ENCODE measurements around the gene MLF2. TPM values are rescaled to one million over a fixed set of nuclear protein-coding genes. Genes with fewer than 3 reads are reported as not detected.
A peak's percentile ranks its signal among the peaks of the same experiment; 100 is the strongest.

Gene MLF2
- total RNA-seq, 1 donor from 2014 or later: 120 TPM

- DNase-seq (ENCODE audit: low spot score): no peak
- H3K9me3 ChIP-seq (ENCODE audit: low read depth): no peaks in the 10 kb centered on the region
- H3K27ac ChIP-seq: no peak overlapping the region
- Mint-ChIP-seq H3K4me1 (peaks cover 38% of the 10 kb centered on the region), H3K27ac (peak overlapping the region; percentile 57), H3K36me3 (peaks cover 13% of the 10 kb centered on the region), H3K27me3 (ENCODE audit: insufficient read depth, low read depth) (peaks cover 14% of the 10 kb centered on the region), H3K9me3 (no peaks in the 10 kb centered on the region), H3K4me3 (no peak overlapping the region)
- H3K79me2 ChIP-seq (ENCODE audit: low read depth): no peaks in the 10 kb centered on the region
- TF ChIP-seq EZH2phosphoT487 (IDR thresholded peaks at IDR 0.05) (no peak), EZH2 (IDR thresholded peaks at IDR 0.05) (no peak), CTCF (IDR thresholded peaks at IDR 0.05) (no peak)
- no peak overlapping the region for H3K9ac ChIP-seq
- H3K36me3 ChIP-seq: no peaks in the 10 kb centered on the region
- no peaks in the 10 kb centered on the region for H3K27me3 ChIP-seq
- no peak overlapping the region for H3K4me3 ChIP-seq
- no peak overlapping the region for H2AFZ ChIP-seq (replicated peaks)
- peaks cover 40% of the 10 kb centered on the region for H3K4me1 ChIP-seq
- H3K4me2 ChIP-seq: no peak overlapping the region
- peaks cover 30% of the 10 kb centered on the region for H3F3A ChIP-seq (ENCODE audit: low read depth)
- H4K20me1 ChIP-seq (ENCODE audit: low read depth): no peaks in the 10 kb centered on the region
Observed at GRCh38 chr12:6780573-6780972, 27.6 kb upstream of the MLF2 start.

GRCh38 chr12:6779708-6780432, 26.9 kb upstream of the MLF2 start:
- H3K27me3 Mint-ChIP-seq (ENCODE audit: insufficient read depth, low read depth): peaks cover 19% of the 10 kb centered on the region
- Histone ChIP-seq H3K9me3 (ENCODE audit: low read depth) (no peaks in the 10 kb centered on the region), H3K4me3 (no peak overlapping the region), H4K20me1 (ENCODE audit: low read depth) (no peaks in the 10 kb centered on the region), H3K4me1 (peaks cover 40% of the 10 kb centered on the region), H2AFZ (replicated peaks) (no peak overlapping the region), H3K9ac (no peak overlapping the region), H3K27me3 (no peaks in the 10 kb centered on the region), H3K79me2 (ENCODE audit: low read depth) (no peaks in the 10 kb centered on the region), H3K27ac (peak overlapping the region; percentile 24), H3K36me3 (no peaks in the 10 kb centered on the region), H3K4me2 (peak overlapping the region; percentile 80), H3F3A (ENCODE audit: low read depth) (peaks cover 30% of the 10 kb centered on the region)
- H3K4me1 Mint-ChIP-seq: peaks cover 39% of the 10 kb centered on the region
- no peak for DNase-seq (ENCODE audit: low spot score)
- H3K4me3 Mint-ChIP-seq: no peak overlapping the region
- H3K9me3 Mint-ChIP-seq: no peaks in the 10 kb centered on the region
- TF ChIP-seq EZH2 (IDR thresholded peaks at IDR 0.05): no peak
- peaks cover 18% of the 10 kb centered on the region for H3K36me3 Mint-ChIP-seq
- H3K27ac Mint-ChIP-seq: peak overlapping the region; percentile 98

GRCh38 chr12:6778574-6779550, 25.9 kb upstream of the MLF2 start:
- Histone ChIP-seq H3F3A (ENCODE audit: low read depth) (peaks cover 30% of the 10 kb centered on the region), H3K9me3 (ENCODE audit: low read depth) (no peaks in the 10 kb centered on the region), H3K9ac (no peak overlapping the region), H3K27me3 (peaks cover 4% of the 10 kb centered on the region), H3K4me1 (peaks cover 41% of the 10 kb centered on the region), H3K4me3 (peak overlapping the region; percentile 37), H2AFZ (replicated peaks) (peak overlapping the region; percentile 26), H3K79me2 (ENCODE audit: low read depth) (no peaks in the 10 kb centered on the region), H3K4me2 (peak overlapping the region; percentile 80), H3K36me3 (no peaks in the 10 kb centered on the region), H3K27ac (peak overlapping the region; percentile 35), H4K20me1 (ENCODE audit: low read depth) (peaks cover 3% of the 10 kb centered on the region)
- Mint-ChIP-seq H3K27ac (peak overlapping the region; percentile 98), H3K4me1 (peaks cover 43% of the 10 kb centered on the region), H3K4me3 (peak overlapping the region; percentile 84), H3K9me3 (no peaks in the 10 kb centered on the region), H3K36me3 (peaks cover 22% of the 10 kb centered on the region), H3K27me3 (ENCODE audit: insufficient read depth, low read depth) (peaks cover 24% of the 10 kb centered on the region)
- peak; percentile 22 for TF ChIP-seq EZH2phosphoT487 (IDR thresholded peaks at IDR 0.05)
- peak; percentile 99 for TF ChIP-seq CTCF (IDR thresholded peaks at IDR 0.05)
- peak; percentile 43 for TF ChIP-seq EZH2 (IDR thresholded peaks at IDR 0.05)
- DNase-seq (ENCODE audit: low spot score): peak; percentile 98

Data from neural progenitor cell (in vitro differentiated cells).